HG03139 (cell line): ENCODE results near the gene CAPN9.

Source experiments
- ATAC-seq: cut with Tn5 transposase; IDR thresholded peaks from one replicate; pipeline ENCODE4 v1.9.1; 2021; ENCODE audit not compliant: unreplicated experiment

The CAPN9 gene

GRCh38 chr1:230821346-230821745 lies 74.2 kb downstream of the CAPN9 start:
- no peak for ATAC-seq

GRCh38 chr1:230822092-230822581 lies 74.9 kb downstream of the CAPN9 start:
- ATAC-seq: no peak

- no peak for ATAC-seq
Observed at GRCh38 chr1:230823426-230823825, 76.2 kb downstream of the CAPN9 start.

DNA sequence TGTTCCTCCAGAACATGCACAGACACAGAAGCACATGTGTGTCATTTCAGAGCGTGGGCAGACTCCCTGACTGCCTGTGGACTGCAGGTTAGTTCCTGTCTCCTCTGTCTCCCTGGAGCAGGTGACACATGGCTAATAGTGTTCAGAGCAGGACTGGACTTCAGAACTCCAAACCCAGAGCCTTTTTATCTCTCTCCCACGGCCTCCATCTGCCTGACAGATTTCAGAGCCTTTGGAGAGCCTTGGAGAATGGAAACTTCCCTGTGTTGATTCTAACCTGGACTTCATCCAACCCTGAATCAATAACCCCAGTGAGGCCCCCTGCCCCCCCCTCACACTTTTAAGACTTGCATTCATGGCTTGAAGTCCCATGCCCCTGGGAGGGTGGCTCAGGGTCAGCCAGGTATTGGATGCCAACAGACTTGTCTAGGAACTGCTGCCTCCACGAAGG lies 76.8 kb downstream of the CAPN9 start:
- no peak for ATAC-seq

- no peak for ATAC-seq
Observed at GRCh38 chr1:230824551-230824918, 77.3 kb downstream of the CAPN9 start.

DNA sequence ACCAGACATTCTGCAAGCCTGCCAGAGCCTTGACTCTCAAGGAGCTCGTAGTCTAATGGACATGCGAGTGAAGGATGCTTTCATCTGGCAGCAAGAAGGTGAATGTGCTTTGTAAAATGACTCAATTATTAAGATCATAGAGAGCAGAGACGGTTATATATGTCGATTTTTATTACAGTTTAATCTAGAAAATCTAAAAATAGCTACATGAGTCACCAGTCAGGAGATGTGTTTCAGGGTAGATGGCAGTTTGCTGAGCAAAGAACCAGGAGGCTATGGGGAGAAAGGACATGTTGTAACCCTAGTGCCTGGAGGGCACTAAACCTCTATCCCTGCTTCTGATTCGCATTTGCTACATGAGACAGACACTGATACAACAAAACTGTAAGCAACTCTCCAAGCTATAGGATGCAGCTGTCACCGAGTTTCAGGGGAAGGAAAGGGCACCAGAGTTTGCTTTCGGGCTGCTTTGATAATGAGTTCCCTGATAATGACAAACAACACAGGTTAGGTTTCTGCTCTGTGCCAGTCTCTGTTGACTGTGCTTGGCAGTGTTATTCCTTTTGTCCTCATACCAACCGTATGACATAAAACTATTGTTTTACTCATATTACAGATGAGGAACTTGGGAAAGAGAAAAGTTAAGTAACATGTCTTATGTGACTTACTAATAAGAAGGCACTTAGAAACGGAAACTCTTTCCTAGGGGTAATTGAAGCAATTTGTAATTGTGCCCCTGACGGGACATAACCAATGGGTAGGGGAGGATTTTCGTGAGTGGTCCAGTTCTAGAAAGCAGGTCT lies 77.9 kb downstream of the CAPN9 start:
- no peak for ATAC-seq

- no peak for ATAC-seq
Observed at GRCh38 chr1:230825761-230826160, 78.6 kb downstream of the CAPN9 start.

DNA sequence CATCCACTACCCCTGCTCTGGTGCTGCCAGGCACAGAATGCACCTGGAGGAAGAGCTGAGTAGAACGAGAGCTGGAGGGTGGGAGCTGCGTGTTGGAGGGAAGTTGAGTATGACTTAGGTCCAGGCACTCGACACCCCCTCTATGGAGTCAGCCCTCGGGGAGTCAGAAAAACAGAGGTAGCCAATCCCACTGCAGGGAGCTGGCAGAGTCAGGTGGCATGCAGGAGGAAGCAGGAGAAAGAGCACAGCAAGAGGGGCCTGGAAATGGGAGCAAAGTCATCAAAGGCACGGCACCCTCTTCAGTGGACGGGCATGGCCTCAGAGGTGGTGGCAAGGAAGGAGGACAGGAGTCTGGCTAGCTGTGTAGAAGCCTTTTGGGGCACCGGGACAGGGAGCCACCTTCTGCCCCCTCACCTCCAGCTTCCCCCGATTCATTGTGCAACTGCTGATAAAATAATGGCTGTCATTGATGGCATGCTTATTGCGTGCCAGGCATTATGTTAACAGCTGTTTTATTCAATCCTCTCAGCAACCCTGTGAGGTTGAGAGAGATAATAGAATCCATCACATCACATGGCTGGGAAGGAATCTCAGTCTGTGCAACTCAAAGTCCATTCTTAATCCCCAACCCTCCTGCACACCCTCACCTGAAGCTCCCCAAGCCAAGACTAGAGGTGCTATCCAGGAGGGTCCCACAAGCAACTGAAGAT lies 79.1 kb downstream of the CAPN9 start:
- ATAC-seq: no peak

GRCh38 chr1:230827081-230827681 lies 80.0 kb downstream of the CAPN9 start:
- ATAC-seq: no peak

DNA sequence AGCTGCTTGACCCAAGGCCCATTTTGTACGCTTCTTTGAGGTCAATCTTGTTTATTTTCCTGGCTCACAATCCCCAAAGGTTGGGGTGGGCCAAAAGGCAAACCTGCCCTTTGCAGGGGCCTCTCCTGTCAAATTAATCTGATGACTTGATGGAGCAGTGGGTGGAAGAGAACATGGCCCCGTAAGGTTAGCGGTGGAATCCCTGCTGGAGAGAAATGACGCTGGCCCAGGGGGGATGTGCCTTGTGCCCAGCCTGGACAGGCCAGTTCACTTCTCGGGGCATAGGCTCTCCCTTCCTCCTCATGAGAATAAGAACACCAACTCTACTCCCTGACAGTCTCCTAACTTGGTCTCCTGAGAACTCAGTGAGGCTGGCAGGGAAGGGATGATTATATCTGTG lies 80.6 kb downstream of the CAPN9 start:
- ATAC-seq: no peak

DNA sequence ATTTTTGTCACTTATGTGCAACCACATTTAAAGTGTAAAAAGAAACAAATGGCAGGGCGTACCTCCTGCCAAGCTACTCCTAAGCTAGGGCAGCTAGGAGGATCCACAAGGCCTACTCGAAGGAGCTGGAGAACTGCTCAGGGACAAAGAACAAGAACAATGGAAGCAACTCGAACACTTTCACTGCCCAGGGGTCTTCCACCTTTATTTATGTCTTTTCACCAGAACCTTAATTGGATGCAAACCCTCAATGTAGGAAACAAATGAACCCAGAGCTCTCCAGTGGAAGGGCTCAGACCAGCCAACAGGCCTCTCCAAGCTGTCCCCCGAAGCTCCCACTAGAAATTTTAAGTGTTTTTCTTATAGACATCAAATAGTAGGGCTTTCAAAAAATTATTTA lies 81.2 kb downstream of the CAPN9 start:
- ATAC-seq: no peak

- no peak for ATAC-seq
Observed at GRCh38 chr1:230831771-230832170, 84.6 kb downstream of the CAPN9 start.

DNA sequence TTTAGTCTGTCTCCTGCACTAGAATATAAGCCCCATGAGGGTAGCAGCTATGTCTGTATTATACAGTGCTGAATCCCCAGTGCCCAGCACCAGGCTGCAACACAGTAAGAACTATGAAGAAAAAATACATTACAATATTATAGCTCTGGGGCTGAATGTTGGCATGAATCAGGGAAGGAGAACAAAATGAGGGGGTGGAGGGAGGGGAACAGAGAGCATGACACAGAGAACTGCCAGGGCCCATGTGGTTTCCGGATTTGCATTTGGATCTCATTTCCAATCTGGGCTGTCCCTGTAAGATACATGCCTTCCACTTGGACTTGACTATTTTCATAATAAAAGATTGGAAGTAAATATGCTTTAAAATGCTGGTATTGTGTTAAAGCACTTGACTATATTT lies 85.3 kb downstream of the CAPN9 start:
- ATAC-seq: no peak

GRCh38 chr1:230833511-230833910 lies 86.3 kb downstream of the CAPN9 start:
- ATAC-seq: no peak

GRCh38 chr1:230834292-230834691 lies 87.1 kb downstream of the CAPN9 start:
- no peak for ATAC-seq

DNA sequence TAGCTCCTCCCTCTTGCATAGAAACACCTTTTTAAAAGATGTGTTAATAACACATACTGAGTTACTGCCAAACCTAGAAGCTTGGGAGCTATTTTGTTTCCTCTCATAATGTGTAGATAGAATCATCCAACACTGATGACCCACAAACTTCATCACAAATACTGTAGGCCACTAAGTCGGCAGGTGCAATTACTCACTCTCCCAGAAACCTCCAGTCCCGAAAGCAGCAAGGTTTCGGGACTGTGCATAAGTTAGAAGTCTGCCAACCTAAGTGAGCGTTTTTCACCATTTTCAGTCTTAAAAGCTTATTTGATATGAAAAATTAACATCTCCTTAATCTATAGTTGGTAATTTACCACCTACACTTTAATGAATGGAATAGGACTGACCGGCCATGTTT lies 89.2 kb downstream of the CAPN9 start:
- ATAC-seq: no peak

GRCh38 chr1:230836793-230837192 lies 89.6 kb downstream of the CAPN9 start:
- ATAC-seq: no peak

DNA sequence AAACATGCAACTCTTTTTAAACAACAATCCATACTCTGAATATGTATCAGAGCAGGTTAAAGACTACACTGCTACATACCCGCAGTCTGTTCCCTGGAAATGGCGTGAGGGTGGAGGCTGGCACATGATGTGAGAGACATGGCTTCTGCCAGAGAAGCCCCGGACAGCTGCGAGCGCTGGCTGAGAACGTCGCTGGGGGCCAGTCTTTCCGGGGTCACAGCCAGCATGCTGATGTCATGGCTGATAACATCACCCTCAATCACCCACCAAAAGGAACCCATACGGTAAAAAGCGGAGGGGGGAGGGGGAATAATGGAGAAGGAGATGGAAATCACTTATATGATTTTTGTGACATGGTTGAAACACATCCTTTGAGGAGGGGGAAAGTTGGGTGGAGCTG lies 92.0 kb downstream of the CAPN9 start:
- no peak for ATAC-seq

- no peak for ATAC-seq
Observed at GRCh38 chr1:230842801-230843200, 95.6 kb downstream of the CAPN9 start.

DNA sequence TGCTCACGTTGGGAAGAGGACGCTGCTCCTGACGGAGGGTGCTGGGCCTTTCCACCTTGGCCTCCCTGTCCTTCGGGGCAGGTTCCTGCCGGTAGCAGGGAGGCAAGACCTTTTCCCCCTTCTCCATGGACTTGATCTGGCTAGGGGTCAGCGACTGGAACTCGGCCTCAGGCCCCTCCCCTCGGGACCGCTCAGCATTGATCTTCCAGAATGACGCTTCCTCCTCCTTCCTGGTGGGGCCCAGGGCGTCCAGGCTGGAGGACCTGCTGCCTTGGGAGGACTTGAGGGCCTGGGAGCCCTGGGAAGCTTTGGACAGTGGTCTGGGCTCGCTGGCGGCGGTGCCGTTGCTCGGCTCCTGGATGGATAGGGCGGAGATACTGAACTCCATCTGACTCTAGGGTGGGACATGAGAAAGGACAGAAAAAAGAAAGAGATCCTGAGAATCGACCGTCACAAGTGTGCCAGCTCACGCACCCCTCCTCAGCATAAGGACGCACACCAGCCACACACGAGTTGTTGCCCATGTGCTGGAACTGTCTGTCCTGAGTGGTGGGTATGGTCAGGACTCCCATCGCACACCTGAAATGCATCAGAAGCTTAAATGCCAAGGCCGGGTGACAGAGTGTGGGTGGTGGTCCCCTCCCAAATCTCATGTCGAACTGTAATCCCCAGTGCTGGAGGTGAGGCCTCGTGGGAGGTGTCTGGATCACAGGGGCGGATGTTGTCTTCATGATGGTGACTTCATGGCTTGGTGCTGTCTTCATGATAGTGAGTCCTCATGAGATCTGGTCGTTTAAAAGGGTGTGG lies 96.5 kb downstream of the CAPN9 start:
- no peak for ATAC-seq

DNA sequence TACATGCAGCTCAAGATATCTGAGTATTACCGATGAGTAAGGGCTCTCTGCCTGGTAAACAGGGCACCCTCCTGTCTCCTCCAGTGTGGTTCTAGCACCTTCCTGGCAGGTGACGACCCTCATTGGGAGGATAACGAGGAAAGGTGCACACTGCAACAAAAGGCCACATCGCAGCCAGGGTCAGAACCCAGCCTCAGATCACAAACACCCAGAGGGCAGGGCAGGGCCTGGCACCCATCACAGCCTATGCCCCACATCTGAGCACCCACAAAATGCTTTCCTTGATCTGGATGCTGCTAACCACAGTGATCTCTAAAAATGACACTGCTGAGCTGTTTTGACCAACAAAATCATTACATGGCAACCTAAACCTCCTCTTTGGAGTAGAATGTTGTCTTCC lies 97.4 kb downstream of the CAPN9 start:
- ATAC-seq: no peak
